ENCODE measurements around the gene NBPF3. TPM values are rescaled to one million over a fixed set of nuclear protein-coding genes. Genes with fewer than 3 reads are reported as not detected.
A peak's percentile ranks its signal among the peaks of the same experiment; 100 is the strongest.

NBPF3 gene
- total RNA-seq, 1 experiment from 2014 or later, result 15.8 TPM

- Mint-ChIP-seq H3K27me3 (ENCODE audit: low read depth) (no peaks in the 10 kb centered on the region), H3K27ac (no peak overlapping the region), H3K4me1 (peaks cover 34 to 38% of the 10 kb centered on the region in 2 experiments), H3K9me3 (no peaks in the 10 kb centered on the region), H3K36me3 (ENCODE audit: insufficient read depth in 1 of 3, low read depth in 3 of 3) (peaks cover 2 to 16% (median 8%) of the 10 kb centered on the region in 3 experiments; a peak in 4 of 7 replicates), H3K4me3 (no peak overlapping the region)
- no peak overlapping the region for H2BK20ac ChIP-seq (ENCODE audit: low read depth, low read length, poor library complexity, severe bottlenecking)
- H3K27me3 ChIP-seq (ENCODE audit: insufficient read depth, low read length), result no peaks in the 10 kb centered on the region
- no peak overlapping the region for H2BK120ac ChIP-seq (ENCODE audit: low read depth, low read length, poor library complexity, severe bottlenecking)
- no peak overlapping the region for H3K4me2 ChIP-seq (ENCODE audit: insufficient read depth, insufficient read length, low read length)
- H3K79me1 ChIP-seq (ENCODE audit: insufficient read depth, low read depth, low read length, poor library complexity, severe bottlenecking), result no peaks in the 10 kb centered on the region
- peak; percentile 70 for TF ChIP-seq CTCF (conservative IDR thresholded peaks at IDR 0.05)
- H2BK15ac ChIP-seq (ENCODE audit: low read depth, low read length), result no peak overlapping the region
- no peak overlapping the region for H3T11ph ChIP-seq (ENCODE audit: low read length)
- H3K14ac ChIP-seq (ENCODE audit: insufficient read depth, low read length), result no peak overlapping the region
- no peak overlapping the region for H2BK5ac ChIP-seq (ENCODE audit: insufficient read length, low read length)
- peaks cover 2% of the 10 kb centered on the region; the same call in 1 of the 2 replicates for H3K4me1 ChIP-seq (ENCODE audit: insufficient read depth, low read length)
- no peaks in the 10 kb centered on the region for H3K9me3 ChIP-seq (ENCODE audit: control insufficient read depth, low read depth, low read length)
- no peak overlapping the region for H3K23ac ChIP-seq (ENCODE audit: insufficient read length, low read depth, low read length)
- H4K91ac ChIP-seq (ENCODE audit: insufficient read length, low read depth, low read length), result no peak overlapping the region
- no peaks in the 10 kb centered on the region for H4K20me1 ChIP-seq (ENCODE audit: control insufficient read depth, insufficient read depth, insufficient read length)
- no peak overlapping the region for H2BK12ac ChIP-seq (ENCODE audit: insufficient read length, low read depth, low read length)
- no peak overlapping the region for H4K5ac ChIP-seq (ENCODE audit: insufficient read length, low read depth, low read length)
- no peak overlapping the region for H4K8ac ChIP-seq (replicated peaks; ENCODE audit: insufficient read length, low read depth, low read length)
- no peaks in the 10 kb centered on the region for H3K23me2 ChIP-seq (ENCODE audit: insufficient read length, low read depth, low read length, poor library complexity, severe bottlenecking)
- DNase-seq, result peak; percentile 61
- no peak overlapping the region for H2AFZ ChIP-seq (ENCODE audit: low read length)
- no peak overlapping the region for H3K56ac ChIP-seq (ENCODE audit: insufficient read length, low read depth, low read length)
- no peak overlapping the region for H3K4ac ChIP-seq (ENCODE audit: low read depth, low read length)
- H3K9ac ChIP-seq (ENCODE audit: extremely low read depth, insufficient read length, low read length), result no peak overlapping the region
- H3K18ac ChIP-seq (ENCODE audit: insufficient read length, low read depth, low read length), result no peak overlapping the region
- no peak overlapping the region for H2AK5ac ChIP-seq (ENCODE audit: insufficient read length, low read length)
- H3K79me2 ChIP-seq (ENCODE audit: insufficient read depth, low read length), result no peaks in the 10 kb centered on the region
- WGBS (ENCODE audit: extremely low coverage, insufficient read length, low lambda C conversion rate), result no CpG with 5 or more reads among the region's 10 CpGs
- no peak overlapping the region for H3K27ac ChIP-seq (ENCODE audit: insufficient read length, low read depth, low read length)
Observed at GRCh38 chr1:21468599-21468998, 28.7 kb downstream of the NBPF3 start.

All from H9 (cell line).